Thyroid gland (tissue), 4 donors: Measurements from ENCODE around the gene PLCG1. TPM values are rescaled to one million over a fixed set of nuclear protein-coding genes. Genes with fewer than 3 reads are reported as not detected.

Experiments
- DNase-seq, 2 donors: peaks; one replicate each; pipeline ENCODE4 v3.0.0-alpha.2; 2019
- H3K27ac ChIP-seq, 3 donors: fragments of 200-600 bp; sonication (generic); 1 replicate in 2 of 3; 2 replicates in 1 of 3; pipeline ENCODE4 v1.5.1; 2016 to 2019; ENCODE audit warnings: mild to moderate bottlenecking in 1 of 3, moderate library complexity in 1 of 3
- H3K27me3 ChIP-seq: fragments of 200-600 bp; sonication (generic); one replicate; pipeline ENCODE4 v1.5.1; 2019
- H3K36me3 ChIP-seq, 2 donors: fragments of 200-600 bp; sonication (generic); one replicate each; pipeline ENCODE4 v1.5.1; 2016 to 2019
- H3K4me1 ChIP-seq, 2 donors: fragments of 200-600 bp; sonication (generic); one replicate each; pipeline ENCODE4 v1.5.1; 2017 to 2019
- H3K4me3 ChIP-seq, 3 donors: fragments of 200-600 bp; sonication (generic); replicated peaks in 1 of 3; 1 replicate in 2 of 3; 2 replicates in 1 of 3; pipeline ENCODE4 v1.5.1; 2016; ENCODE audit warnings: mild to moderate bottlenecking in 1 of 3
- H3K9me3 ChIP-seq: fragments of 200-600 bp; sonication (generic); one replicate; pipeline ENCODE4 v1.5.1; 2017
- POLR2A ChIP-seq, 2 donors: fragments of 450-650 bp; IDR thresholded peaks; one replicate each; pipeline ENCODE4 v1.6.1; 2017; ENCODE audit warnings: antibody characterized with exemption in 2 of 2, mild to moderate bottlenecking in 2 of 2, moderate library complexity in 1 of 2
- WGBS, 2 donors: methylation state at CpG; one replicate each; pipeline ENCODE4 v1.1.5; 2017; 5-methylcytosine and 5-hydroxymethylcytosine counted together
- intact Hi-C: fragments of 100-400 bp; cut with DNase I; formaldehyde crosslinking; loops from one replicate; pipeline ENCODE4 v1.15.1; 2023
- total RNA-seq, 4 donors: library from RNA; depleted of rRNA; stranded (reverse); fragments of >200 nt; gene quantifications; one replicate each; pipeline ENCODE4 v1.2.3, GENCODE V29; 2016
- TF ChIP-seq, protein P1 (sequence below), 6 experiments: fragments of 200-600 bp in 3 of 6; fragments of 450-650 bp in 3 of 6; sonication (generic) in 3 of 6; IDR thresholded peaks; one replicate each; pipeline ENCODE4 v1.5.1; 2016 to 2019; ENCODE audit warnings: antibody characterized with exemption in 6 of 6, mild to moderate bottlenecking in 2 of 6, inconsistent platforms in 1 of 6, moderate library complexity in 1 of 6

The PLCG1 gene
- total RNA-seq, 4 donors from 2014 or later, result 146 to 252 (median 164) TPM

DNA sequence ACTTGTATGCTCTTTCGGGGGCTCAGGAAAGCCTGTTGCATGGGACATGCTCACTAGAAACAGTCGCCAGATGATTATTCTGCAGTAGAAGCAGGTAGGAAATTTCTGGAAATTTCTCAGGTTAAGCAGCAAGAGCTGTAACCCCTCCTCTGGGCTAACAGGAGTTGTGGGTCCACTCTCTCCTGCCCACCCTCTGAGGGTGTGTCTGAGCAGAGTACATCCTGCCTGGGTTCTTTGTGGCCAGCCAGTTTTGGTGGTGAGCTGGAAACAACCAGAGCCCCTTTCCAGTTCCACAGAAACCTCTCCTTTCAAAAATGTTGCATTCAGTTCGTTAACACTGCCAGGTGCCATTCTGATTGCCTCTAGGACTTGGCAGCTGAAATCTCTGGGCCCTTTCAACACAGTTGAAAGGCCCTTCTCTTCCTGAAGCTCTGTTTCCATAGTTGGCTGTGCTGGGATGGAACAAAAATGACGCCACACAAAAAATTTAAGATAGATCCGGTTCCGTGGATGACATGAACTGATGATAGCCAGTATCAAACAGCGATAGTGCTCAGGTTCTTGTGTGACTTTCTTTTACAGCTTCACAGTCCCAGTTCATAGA lies 38.5 kb downstream of the PLCG1 start:
- H3K36me3 ChIP-seq, result peaks cover 25 to 28% of the 10 kb centered on the region in 2 donors
- intact Hi-C loops, result loop anchor here (5.0 kb wide), 1 partner anchor 51 kb away; no protein-coding TSS in a partner anchor

DNA sequence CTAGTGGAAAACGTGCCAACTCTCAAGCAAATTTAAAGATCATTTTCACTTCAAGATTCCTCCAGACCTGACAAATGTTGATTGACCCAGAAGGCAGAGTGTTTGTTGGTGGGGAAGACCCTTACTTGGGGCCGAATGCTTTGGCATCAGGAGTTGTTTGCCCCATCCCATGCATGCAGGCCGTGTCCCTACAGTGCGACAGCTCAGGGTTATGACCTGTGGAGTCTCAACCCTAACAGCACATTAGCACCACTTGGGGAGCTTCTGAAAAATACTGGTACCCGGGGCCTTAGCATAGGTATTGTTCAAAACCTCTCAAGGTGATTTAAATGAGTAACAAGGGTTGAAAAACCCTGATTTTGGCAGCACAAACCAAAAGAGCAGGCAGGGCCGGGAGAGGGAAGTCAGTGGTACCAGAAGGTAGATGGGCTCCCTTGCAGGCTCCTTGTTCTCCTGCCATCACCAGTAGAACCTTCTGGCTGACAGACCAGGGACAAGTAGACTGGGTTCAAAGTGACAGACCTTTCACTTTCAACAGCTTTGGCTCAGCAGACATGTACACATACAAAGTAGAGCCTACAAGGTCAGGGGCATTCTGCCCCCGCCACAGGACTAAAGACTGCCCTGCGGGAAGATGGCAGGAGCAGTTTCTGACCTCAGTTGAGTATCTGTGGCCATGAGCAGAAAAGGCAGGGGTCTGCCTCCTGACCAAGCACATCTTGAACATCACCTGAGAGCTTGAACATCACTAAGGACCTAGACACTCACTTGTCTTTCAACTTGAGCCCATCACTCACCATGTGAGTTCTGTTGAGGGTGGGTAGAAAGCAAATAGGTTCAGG lies 39.6 kb downstream of the PLCG1 start:
- WGBS, 2 donors, result 81 to 83% methylated on average over 8 of the region's 8 CpGs
- no peak overlapping the region for H3K4me3 ChIP-seq
- peaks cover 22 to 25% of the 10 kb centered on the region in 2 donors for H3K36me3 ChIP-seq
- DNase-seq, result peak in 1 of 2 donors; percentile 1
- H3K9me3 ChIP-seq, result no peaks in the 10 kb centered on the region
- intact Hi-C loops, result loop anchor here (5.0 kb wide), 1 partner anchor 50 kb away; no protein-coding TSS in a partner anchor
- TF ChIP-seq POLR2A (IDR thresholded peaks at IDR 0.05), result no peak
- TF ChIP-seq, protein P1, sequence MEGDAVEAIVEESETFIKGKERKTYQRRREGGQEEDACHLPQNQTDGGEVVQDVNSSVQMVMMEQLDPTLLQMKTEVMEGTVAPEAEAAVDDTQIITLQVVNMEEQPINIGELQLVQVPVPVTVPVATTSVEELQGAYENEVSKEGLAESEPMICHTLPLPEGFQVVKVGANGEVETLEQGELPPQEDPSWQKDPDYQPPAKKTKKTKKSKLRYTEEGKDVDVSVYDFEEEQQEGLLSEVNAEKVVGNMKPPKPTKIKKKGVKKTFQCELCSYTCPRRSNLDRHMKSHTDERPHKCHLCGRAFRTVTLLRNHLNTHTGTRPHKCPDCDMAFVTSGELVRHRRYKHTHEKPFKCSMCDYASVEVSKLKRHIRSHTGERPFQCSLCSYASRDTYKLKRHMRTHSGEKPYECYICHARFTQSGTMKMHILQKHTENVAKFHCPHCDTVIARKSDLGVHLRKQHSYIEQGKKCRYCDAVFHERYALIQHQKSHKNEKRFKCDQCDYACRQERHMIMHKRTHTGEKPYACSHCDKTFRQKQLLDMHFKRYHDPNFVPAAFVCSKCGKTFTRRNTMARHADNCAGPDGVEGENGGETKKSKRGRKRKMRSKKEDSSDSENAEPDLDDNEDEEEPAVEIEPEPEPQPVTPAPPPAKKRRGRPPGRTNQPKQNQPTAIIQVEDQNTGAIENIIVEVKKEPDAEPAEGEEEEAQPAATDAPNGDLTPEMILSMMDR (IDR thresholded peaks at IDR 0.05), result no peak
- peak overlapping the region; percentile 23 to 71 (median 26) for H3K27ac ChIP-seq
- H3K4me1 ChIP-seq, result peaks cover 11 to 42% of the 10 kb centered on the region in 2 donors
- H3K27me3 ChIP-seq, result no peaks in the 10 kb centered on the region

More for the DNA sequence above, 38.5 kb downstream of the PLCG1 start:
- Histone ChIP-seq H3K4me3 (no peak overlapping the region), H3K27me3 (no peaks in the 10 kb centered on the region), H3K4me1 (peaks cover 11 to 44% of the 10 kb centered on the region in 2 donors), H3K27ac (peak overlapping the region in 1 of 3 donors; percentile 71), H3K9me3 (no peaks in the 10 kb centered on the region)
- peak in 1 of 2 donors; percentile 1 for DNase-seq
- TF ChIP-seq, protein P1 (IDR thresholded peaks at IDR 0.05), result no peak
- WGBS, 2 donors, result 90 to 91% methylated on average over 7 of the region's 7 CpGs

DNA sequence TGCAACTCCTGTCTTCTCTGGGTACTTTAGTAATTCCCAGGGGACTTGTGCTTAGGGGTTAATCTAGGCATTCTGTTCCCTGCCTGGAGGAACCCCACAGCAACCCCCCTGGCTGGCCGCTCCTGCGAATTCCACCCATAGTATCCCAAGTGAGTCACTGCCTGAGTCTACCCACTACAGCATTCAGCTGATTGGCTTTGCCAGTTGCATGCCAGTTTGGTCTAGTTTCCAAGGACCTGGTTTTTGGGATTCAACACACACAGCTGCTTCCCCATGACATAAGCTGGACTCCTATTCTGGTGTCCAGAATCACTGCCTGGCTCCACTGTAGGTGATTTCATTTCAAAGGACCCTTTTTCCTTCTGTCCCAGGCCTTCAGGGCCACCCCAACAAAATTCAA lies 40.3 kb downstream of the PLCG1 start:
- no peak for TF ChIP-seq POLR2A (IDR thresholded peaks at IDR 0.05)
- TF ChIP-seq, protein P1 (IDR thresholded peaks at IDR 0.05), result no peak
- Histone ChIP-seq H3K4me1 (peaks cover 10 to 35% of the 10 kb centered on the region in 2 donors), H3K36me3 (peaks cover 16 to 18% of the 10 kb centered on the region in 2 donors), H3K27ac (peak overlapping the region; percentile 21 to 71 (median 26)), H3K4me3 (no peak overlapping the region), H3K27me3 (no peaks in the 10 kb centered on the region), H3K9me3 (no peaks in the 10 kb centered on the region)
- 78 to 89% methylated on average over 2 of the region's 2 CpGs for WGBS, 2 donors
- peak in 1 of 2 donors; percentile 54 for DNase-seq
- intact Hi-C loops, result loop anchor here (5.0 kb wide), 1 partner anchor 50 kb away; no protein-coding TSS in a partner anchor

DNA sequence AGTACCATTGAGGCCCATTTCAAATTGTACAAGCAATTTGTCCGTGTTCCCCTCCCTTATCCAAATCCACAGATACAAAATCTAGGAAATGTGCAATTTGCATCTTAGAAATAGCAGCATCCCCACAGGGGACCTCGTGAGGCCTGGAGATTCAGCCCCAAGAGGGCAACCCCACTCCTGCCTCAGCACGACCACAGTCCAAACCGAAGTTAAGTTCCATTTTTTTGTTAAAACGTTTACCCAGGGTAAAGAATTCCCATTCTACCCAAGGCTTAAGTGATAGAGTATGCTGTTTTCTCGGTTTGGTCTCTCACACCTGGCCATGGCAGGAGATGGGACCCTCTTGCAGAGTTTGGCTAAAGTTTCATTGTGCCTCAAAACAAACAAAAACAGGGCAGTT lies 41.2 kb downstream of the PLCG1 start:
- no peak overlapping the region for H3K4me3 ChIP-seq
- WGBS, 2 donors, result 79 to 87% methylated on average over 6 of the region's 6 CpGs
- no peak for DNase-seq
- peaks cover 13 to 16% of the 10 kb centered on the region in 2 donors for H3K36me3 ChIP-seq
- intact Hi-C loops, result loop anchor here (5.0 kb wide), 1 partner anchor 49 kb away; no protein-coding TSS in a partner anchor
- H3K9me3 ChIP-seq, result no peaks in the 10 kb centered on the region
- TF ChIP-seq, protein P1 (IDR thresholded peaks at IDR 0.05), result no peak
- no peak for TF ChIP-seq POLR2A (IDR thresholded peaks at IDR 0.05)
- peaks cover 8 to 33% of the 10 kb centered on the region in 2 donors for H3K4me1 ChIP-seq
- H3K27me3 ChIP-seq, result no peaks in the 10 kb centered on the region
- H3K27ac ChIP-seq, result peak overlapping the region; percentile 2 to 52 (median 46)
